Measurements from ENCODE around the gene CYP27C1. TPM values are rescaled to one million over a fixed set of nuclear protein-coding genes. Genes with fewer than 3 reads are reported as not detected.

The CYP27C1 gene
- total RNA-seq, 1 donor from 2014 or later: 0.26 TPM

DNA sequence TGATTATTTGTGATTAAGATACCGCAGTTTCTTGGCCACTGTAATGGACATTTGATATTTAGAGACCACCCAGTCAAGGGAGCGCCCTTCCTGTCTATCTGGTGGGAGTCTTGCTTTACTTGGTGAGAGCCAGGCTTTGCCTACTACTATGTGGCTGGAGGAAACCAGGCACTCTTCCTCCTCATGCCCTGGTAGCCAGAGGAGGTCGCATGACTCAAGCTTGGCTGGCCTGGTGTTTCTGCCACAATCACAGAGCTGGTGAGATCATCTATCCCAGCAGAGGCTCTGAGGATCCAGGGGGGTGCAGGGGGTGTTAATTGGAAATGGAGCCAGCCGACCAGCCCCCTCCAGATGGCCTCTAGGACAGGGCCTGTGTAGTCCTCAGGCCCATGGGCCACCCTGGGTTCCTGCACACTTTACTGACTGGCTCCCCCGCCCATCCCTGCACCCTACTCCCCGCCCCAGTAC, 66.4 kb downstream of the CYP27C1 start:
- peak; percentile 54 for DNase-seq (ENCODE audit: low spot score)

DNA sequence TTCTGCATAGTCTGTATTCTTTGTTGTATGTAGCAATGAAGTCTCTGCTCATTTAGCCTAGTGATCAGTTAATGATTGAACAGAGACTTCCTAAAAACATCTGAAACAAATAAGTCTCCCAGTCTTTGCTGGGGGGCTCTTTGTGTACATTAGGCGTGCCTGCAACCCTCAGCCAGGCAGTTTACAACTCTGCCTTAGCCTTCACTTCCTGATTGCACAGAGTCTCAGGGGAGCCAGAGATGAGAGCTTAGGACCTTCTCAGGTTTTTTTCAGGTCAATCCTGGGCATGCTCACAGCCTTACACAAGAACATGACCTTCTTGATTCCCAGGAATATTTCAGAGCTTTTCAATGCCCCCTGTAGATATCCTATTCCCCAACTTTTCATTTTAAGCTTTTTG, 69.1 kb downstream of the CYP27C1 start:
- DNase-seq (ENCODE audit: low spot score): no peak

DNA sequence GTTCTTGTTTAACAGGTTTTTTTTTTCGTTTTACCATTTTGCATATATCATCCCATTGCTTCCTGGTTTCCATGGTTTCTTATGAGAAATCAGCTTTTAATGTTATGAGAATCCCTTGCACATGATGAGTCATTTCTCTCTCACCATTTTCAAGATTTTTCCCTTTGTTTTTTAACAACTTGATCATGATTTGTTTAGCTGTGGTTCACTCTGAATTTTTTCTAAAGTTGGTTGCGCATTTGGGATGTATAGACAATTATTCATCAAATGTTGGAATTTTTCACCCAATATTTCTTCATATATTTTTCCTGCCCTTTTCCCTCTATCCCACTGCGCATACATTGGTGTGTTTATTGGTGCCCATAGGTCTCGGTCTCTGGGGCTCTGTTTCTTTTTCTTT, 70.7 kb downstream of the CYP27C1 start:
- DNase-seq (ENCODE audit: low spot score): no peak

DNA sequence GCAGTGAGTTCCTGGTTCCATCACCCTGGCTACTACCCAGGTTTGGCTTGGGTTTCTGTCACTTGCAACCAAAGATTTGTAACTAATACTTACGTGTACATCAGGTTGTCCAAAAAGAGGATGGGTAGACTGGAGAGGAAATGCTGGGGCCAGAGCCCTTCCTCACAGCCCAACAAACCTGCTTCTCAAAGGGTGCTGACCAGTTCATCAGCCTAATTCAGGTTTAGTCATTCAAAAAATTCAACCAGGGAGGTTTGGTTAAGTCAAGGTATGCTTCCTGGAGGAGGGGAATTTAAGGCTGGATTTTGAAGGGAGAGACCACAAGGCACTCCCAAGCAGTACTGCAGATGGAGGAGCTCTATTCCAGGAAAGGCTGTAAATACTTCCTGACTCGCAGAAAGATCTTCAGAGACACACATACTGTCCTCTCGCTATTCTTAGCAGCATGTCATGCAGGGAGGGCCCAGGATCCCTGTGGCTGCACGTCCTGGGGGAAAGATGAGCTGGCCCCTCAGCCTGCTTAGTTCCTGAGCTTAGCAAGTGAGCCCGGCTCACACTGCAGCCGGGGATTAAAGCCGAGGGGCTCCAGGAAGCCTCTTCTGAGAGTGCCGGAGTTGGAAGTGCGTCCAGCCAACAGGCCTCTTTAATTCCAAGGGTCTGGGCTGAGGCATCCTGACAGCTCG, 73.1 kb downstream of the CYP27C1 start:
- DNase-seq (ENCODE audit: low spot score): no peak

DNA sequence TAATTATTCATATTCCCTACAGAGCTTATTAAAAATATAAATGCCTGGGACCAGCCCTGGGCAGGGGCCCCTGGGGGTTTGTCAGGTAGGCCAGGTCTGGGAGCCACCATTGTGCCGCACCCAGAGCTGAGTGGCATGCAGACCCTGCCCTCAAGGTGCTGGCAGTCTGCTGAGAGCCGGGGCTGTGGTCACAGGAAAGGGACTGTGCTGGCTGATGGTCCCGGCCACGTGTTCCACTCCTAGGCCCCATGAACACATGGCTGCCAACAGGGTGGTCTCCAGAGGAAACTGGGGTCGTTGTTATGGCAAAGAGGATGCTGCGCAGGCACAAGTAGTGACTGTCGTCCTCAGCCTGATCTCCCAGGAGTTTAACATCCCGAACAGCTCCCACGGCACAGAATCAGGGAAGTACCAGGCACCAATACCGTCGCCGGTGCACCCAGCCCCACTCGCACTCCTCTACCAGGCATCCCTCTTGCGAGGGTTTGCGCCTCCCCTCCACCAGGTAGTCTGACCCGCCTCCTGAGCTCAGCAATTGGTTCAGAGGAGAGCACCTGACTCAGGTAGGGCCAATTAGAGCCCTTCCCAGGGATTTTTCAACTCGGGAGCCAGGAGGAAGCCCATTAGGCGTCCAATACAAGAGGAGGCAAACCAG, 73.9 kb downstream of the CYP27C1 start:
- DNase-seq (ENCODE audit: low spot score): no peak

DNA sequence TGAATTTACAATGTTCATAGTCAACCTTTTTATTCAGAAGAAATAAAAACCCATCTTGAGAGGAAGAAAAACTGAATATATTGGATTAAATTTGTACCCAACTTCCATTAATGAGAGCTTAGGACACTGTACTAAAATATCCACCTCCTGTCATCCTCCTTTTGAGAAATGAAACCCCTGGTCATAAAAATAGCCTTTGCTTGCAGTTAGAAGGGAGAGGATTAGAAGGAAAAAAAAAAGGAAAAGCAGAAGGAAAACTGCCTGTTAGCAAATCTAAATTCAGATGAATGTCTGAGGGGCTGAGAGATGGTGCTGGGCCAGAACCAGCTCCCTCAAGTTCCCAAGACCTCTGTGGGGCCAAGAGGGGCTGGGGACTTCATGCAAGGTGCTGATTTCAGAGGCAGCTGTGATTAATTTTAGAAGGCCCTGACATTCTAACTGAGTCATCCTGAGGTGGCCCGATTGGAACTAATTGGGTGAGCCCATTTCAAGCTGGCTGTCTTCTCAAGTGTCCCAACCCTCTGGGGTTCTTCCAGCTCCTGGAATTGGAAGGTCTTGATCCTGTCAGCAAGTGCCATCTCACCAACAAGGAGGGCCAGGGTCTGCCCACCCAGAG, 74.7 kb downstream of the CYP27C1 start:
- DNase-seq (ENCODE audit: low spot score): no peak

DNA sequence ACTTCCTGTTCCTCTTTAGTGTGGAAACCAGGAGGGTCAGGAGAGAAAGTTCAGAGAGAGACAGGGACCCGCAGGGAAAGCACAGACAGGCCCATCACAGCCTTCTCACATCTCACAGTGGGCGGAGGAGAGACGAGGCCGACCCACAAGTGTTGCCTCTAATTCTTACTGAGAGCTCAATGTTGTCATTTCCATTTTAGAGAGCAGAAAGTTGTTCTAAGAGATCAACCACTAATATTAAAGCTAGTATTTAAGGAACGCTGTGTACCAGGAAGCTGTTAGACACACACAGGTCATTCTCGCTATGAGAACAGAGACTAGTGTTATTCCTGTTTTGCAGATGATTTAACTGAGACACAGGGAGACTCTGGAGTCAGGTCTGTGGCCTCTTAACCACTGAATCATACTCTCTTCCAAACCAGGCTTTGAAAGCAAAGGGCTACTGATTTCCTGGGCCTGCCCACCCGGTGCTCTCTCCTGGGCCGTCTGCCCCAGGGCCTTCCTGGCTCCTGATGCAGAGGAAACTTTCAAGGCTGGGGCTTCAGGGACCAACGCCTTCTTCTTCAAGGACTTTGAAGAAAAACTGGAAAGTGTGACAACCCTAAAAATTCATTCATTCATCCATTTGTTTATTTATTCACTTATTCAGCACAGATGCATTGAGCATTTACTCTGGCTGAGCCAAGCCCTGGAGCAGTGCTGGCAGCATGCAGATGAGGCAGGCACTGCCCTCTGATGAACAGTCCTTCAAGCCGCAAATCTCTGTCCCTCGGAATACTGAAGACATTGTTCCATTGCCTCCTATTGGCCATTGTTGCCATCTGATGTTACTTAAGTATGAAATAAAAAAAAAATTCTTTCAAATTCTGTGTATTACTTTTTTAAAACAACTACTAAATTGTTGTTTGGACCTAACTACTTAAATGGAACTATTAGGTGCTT, 76.0 kb downstream of the CYP27C1 start:
- DNase-seq (ENCODE audit: low spot score): no peak

DNA sequence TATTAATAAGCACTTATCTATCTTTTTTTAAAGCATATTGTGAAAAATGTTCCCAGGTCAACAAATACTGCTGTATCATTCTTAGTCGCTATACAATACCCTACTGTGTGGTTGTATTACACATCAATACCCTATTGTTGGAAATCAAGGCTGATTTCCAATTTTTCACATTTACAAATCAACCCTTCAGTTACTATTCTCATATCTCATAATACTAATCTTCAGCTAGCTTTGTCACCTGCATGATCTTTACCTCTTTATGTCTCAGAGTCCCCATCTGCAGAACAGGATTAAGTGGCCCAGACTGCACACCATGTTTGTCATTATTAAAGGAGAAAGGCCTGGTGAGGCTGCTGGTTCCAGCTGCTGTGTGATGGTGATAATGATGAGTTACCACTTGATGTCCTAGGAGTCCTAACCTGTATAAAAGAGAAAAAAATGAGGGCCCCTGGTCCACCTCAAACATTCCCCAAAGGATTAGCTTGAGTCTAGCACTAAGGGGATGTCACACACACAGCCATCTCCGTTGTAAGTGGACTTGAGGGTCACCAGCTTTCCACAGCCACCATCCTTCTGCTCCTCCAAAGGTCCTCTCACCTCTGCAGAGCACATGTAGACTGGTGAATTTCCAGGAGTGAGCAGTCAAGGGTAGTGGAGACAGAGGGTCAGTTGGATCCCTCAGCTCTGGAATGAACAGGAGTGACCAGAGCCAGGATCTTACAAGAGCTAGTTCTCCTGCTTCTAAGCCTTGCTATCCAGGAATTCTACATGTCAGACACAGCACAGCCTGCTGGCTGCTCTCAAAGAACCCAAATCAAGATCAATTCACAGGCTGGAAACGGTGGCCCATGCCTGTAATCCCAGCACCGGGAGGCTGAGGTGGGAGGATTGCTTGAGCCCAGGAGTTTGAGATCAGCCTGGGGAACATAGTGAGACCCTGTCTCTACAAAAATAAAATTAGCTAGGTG, 77.2 kb downstream of the CYP27C1 start:
- DNase-seq (ENCODE audit: low spot score): no peak

DNA sequence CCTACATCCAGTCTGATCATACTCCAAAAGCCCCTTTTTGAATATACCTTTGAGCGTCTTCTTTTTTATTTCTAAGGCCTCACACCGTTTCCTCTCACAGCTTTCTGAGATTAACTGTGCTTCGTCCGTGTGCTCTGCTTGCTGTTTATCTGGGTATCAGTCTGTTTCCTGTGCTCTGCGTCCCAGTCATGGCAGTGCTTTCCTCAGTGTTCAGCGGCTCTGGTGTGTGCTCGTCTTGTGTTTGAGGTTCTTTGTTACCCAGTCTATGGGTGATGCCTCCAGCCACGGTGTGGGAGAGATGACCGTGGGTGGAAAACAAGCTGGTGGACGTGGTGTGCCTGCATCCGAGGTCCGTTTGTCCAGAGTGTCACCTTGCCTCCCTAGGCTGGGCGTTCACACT, 79.6 kb downstream of the CYP27C1 start:
- DNase-seq (ENCODE audit: low spot score): no peak

DNA sequence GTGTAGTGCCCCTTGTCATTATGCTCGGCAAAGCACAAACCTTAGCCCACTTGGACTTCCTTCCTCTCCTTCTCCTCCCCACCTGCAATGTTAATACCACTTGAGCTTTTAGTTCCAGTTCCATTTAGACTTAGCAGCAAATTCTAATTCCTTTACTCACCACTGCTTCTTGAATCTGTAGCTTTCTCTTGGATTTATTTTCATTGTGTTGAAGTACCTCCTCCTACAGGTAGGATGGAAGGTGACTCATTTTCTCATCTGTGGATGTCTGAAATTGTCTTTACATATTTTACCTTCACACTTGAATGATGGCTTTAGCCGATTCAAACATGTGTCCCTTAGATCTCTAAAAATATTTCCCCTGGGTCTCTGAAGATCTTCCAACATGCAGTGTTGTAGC, 80.3 kb downstream of the CYP27C1 start:
- DNase-seq (ENCODE audit: low spot score): no peak

DNA sequence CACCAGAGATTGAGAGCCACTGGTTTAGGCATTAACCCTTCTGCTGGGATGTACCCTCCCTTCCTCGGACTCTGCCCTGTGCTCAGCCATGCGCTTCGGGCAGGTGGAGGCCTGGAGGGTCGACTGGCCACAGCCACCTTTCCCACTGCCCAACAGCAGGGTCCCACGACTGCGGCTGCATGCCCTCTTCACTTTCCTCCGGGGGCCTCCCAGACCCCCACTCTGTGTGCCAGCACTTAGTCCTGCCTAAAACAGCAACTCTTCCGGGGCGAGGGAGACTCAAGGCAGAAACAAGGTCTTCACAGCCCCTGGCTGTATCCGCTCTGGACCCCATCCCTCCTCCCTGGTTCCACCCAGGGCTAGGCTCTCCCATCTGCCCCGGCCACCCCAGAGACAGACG, 81.8 kb downstream of the CYP27C1 start:
- no peak for DNase-seq (ENCODE audit: low spot score)

DNA sequence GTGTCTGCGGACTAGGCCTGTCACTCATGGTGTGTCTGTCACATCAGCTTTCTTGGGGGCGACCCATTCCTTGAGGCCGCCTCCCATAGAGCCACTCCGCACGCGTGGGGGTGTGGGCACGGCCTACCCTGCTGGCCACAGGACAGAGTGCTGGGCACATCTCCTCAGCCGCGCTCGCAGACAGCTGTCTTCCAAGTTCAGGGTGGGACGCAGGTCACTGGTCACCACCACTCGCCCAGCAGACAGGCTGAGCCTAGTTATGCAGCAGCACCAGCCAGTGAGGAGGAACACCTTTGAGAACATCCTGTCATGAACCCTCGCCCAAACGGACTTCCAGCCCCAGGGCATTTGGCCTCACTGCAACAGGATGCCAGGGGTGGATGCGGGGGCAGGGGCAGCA, 82.4 kb downstream of the CYP27C1 start:
- DNase-seq (ENCODE audit: low spot score): no peak

DNA sequence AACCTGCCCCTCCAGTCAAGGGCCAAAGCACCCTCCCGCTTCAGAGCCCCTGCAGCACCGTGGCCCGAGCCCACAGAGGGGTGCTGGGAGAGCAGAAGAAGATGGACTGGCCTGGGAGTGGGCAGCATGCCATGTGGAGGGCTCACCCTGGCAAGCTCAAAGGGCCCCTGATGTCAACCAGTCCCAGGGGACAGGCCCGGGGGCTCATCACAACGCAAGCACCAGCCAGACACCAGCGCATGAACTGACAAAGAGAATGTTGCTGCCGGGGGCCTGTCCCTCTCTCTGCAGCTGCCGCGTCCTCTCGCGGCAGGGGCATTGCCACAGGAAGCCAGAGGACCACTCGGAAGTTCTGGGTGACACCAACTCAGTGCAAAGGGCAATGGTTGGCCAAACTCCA, 82.9 kb downstream of the CYP27C1 start:
- DNase-seq (ENCODE audit: low spot score): no peak

DNA sequence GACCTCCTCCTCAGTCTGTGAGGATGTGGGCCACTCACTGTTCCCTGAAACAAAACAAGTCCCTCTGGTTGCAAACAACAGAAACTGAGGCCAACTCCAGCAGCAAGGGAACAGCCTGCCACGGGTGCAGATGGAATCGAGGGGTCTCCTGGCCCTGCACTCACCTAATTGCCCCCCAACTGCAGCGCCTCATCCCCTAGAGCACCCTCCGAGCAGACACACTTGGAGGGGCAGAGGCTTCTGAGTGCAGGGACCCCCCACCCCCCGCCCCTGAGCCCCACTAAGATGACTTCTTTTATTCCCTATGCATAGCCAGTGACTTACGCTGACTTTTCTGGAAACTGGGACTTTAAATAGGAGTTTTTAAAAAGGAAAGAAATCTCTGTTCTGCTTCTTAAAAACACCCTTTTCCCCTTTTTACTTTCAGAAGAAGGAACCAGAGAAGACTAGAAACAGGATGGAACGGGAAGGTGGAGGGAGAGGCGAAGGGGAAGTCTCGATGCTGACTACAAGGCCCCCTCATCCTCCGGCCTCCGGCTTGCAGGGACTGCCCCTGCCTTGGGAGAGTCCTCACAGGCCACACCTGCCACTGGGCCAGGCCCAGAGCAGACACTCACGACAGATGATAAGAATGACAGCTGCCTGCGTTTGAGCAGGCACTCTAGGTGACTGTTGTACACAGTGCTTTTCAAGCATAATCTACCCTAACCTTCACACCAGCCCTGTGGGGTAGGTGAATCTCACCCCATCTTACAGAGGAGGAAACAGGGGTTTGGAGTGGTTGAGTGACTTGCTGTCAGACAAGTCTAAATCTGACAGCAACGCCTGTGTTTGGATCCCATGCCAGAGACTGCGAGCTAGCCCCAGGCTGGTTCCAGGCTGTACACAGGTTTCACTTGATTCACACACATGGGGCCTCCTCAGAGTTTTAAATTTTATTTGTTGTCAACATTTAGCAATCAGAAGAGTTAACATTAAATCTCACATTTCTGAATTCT, 85.0 kb downstream of the CYP27C1 start:
- DNase-seq (ENCODE audit: low spot score): peak; percentile 11

DNA sequence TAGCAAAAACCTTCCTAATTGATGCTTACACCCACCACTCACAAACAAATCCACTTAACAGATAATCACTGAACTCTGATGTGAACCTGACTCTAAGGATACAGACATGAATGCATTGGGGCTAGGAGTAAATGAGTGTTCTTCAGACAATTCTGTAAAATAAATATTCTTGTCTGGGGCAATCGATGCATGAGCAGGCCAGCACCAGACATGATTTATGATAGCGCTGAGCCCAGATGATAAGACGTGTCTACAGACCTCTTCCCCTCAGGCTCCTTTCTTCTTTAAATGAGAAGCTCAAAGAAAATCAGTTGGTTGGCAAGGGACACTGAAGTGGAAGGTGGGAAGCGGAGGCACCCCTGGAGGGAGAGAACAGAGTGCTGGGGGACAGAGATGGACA, 85.9 kb downstream of the CYP27C1 start:
- no peak for DNase-seq (ENCODE audit: low spot score)
